ENCODE results near the gene AOX1. TPM values are rescaled to one million over a fixed set of nuclear protein-coding genes. Genes with fewer than 3 reads are reported as not detected.
"Not testable (repeated sequence)": the region's sequence is repeated elsewhere in the genome, so short reads cannot be mapped to it uniquely, and the experiment has no call there.

Gene AOX1
- total RNA-seq, 1 experiment from 2014 or later: 57.2 TPM

- H3K27me3 ChIP-seq (ENCODE audit: low read length): no peaks in the 10 kb centered on the region
- H3K36me3 ChIP-seq (ENCODE audit: low read depth, low read length): no peaks in the 10 kb centered on the region
- no peaks in the 10 kb centered on the region for H4K20me1 ChIP-seq (ENCODE audit: low read length)
- no peaks in the 10 kb centered on the region for H3K9me3 ChIP-seq (ENCODE audit: low read length)
- intact Hi-C loops (cut with micrococcal nuclease): loop anchor here (1.0 kb wide), 8 partner anchors 22 to 188 kb away; partner anchors contain the start of genes BZW1, CLK1, NIF3L1 and PPIL3
- H2AFZ ChIP-seq (ENCODE audit: low read length): peak overlapping the region; percentile 63
- no peaks in the 10 kb centered on the region for H3K9me2 ChIP-seq (replicated peaks; ENCODE audit: low read length)
- peak; percentile 98 for DNase-seq
- TF ChIP-seq EZH2 (IDR thresholded peaks at IDR 0.05; ENCODE audit: low read length, unreplicated experiment) (no peak), CTCF (conservative IDR thresholded peaks at IDR 0.05; ENCODE audit: low read depth, low read length) (peak; percentile 95), EZH2phosphoT487 (IDR thresholded peaks at IDR 0.05; ENCODE audit: borderline replicate concordance, low read length) (no peak)
- CTCF ChIA-PET: interaction anchor here (0.6 to 1.8 kb wide), 8 partner anchors 15 to 356 kb away, joined by 3 to 17 read pairs (median 4); no protein-coding TSS in a partner anchor
- H3K4me1 ChIP-seq (ENCODE audit: insufficient read depth, low read length): peaks cover 9% of the 10 kb centered on the region
- peak; percentile 96 for ATAC-seq
- H3K79me2 ChIP-seq (ENCODE audit: low read length): no peaks in the 10 kb centered on the region
- peak overlapping the region; percentile 91 for H3K27ac ChIP-seq (ENCODE audit: low read length)
- peak overlapping the region; percentile 33; the same call in 1 of the 2 replicates for H3K4me3 ChIP-seq (ENCODE audit: low read length)
- peak overlapping the region; percentile 66 for H3K4me2 ChIP-seq (ENCODE audit: low read length)
- H3K9ac ChIP-seq (ENCODE audit: low read length): peak overlapping the region; percentile 72
- POLR2A ChIA-PET (ENCODE audit: unreplicated experiment): interaction anchor here (0.5 to 0.8 kb wide), 5 partner anchors 32 to 1710 kb away, joined by 3 to 29 read pairs (median 4); no protein-coding TSS in a partner anchor
- H3F3A ChIP-seq (ENCODE audit: low read length, unreplicated experiment): no peaks in the 10 kb centered on the region
- TSS peak; percentile 98 for BruUV-seq (replicated peaks)
Observed at GRCh38 chr2:200713003-200713703, 127.3 kb downstream of the AOX1 start.

- no TSS peak for BruUV-seq (replicated peaks)
- H3K9me3 ChIP-seq (ENCODE audit: low read length): no peaks in the 10 kb centered on the region
- ATAC-seq (no peak), DNase-seq (no peak)
- H3K4me1 ChIP-seq (ENCODE audit: insufficient read depth, low read length): peaks cover 9% of the 10 kb centered on the region
- peak overlapping the region; percentile 33; the same call in 1 of the 2 replicates for H3K4me3 ChIP-seq (ENCODE audit: low read length)
- ChIA-PET POLR2A (ENCODE audit: unreplicated experiment) (interaction anchor here (0.5 to 0.8 kb wide), 3 partner anchors 32 to 736 kb away, joined by 3 to 29 read pairs (median 4); no protein-coding TSS in a partner anchor), CTCF (interaction anchor here (0.6 to 1.8 kb wide), 5 partner anchors 15 to 137 kb away, joined by 3 to 17 read pairs (median 5); no protein-coding TSS in a partner anchor)
- no peak for TF ChIP-seq CTCF (conservative IDR thresholded peaks at IDR 0.05; ENCODE audit: low read depth, low read length)
- no peak for TF ChIP-seq EZH2phosphoT487 (IDR thresholded peaks at IDR 0.05; ENCODE audit: borderline replicate concordance, low read length)
- no peak for TF ChIP-seq EZH2 (IDR thresholded peaks at IDR 0.05; ENCODE audit: low read length, unreplicated experiment)
- no peaks in the 10 kb centered on the region for H3K9me2 ChIP-seq (replicated peaks; ENCODE audit: low read length)
- peak overlapping the region; percentile 66 for H3K4me2 ChIP-seq (ENCODE audit: low read length)
- intact Hi-C loops (cut with micrococcal nuclease): loop anchor here (1.0 kb wide), 8 partner anchors 22 to 188 kb away; partner anchors contain the start of genes BZW1, CLK1, NIF3L1 and PPIL3
- H4K20me1 ChIP-seq (ENCODE audit: low read length): no peaks in the 10 kb centered on the region
- H2AFZ ChIP-seq (ENCODE audit: low read length): peak overlapping the region; percentile 63; the same call in 1 of the 2 replicates
- H3K36me3 ChIP-seq (ENCODE audit: low read depth, low read length): no peaks in the 10 kb centered on the region
- no peaks in the 10 kb centered on the region for H3K79me2 ChIP-seq (ENCODE audit: low read length)
- H3K27me3 ChIP-seq (ENCODE audit: low read length): no peaks in the 10 kb centered on the region
- H3F3A ChIP-seq (ENCODE audit: low read length, unreplicated experiment): no peaks in the 10 kb centered on the region
- peak overlapping the region; percentile 91 for H3K27ac ChIP-seq (ENCODE audit: low read length)
- peak overlapping the region; percentile 72 for H3K9ac ChIP-seq (ENCODE audit: low read length)
Observed at GRCh38 chr2:200713704-200714064, 127.9 kb downstream of the AOX1 start.

GRCh38 chr2:200715014-200715413 is 129.2 kb downstream of the AOX1 start:
- DNase-seq; H3K27me3 ChIP-seq (ENCODE audit: low read length); H3K4me1 ChIP-seq (ENCODE audit: insufficient read depth, low read length); H3K36me3 ChIP-seq (ENCODE audit: low read depth, low read length); H3F3A ChIP-seq (ENCODE audit: low read length, unreplicated experiment); H3K4me2 ChIP-seq (ENCODE audit: low read length); ATAC-seq; H3K9me3 ChIP-seq (ENCODE audit: low read length); H3K9me2 ChIP-seq (replicated peaks; ENCODE audit: low read length); H3K9ac ChIP-seq (ENCODE audit: low read length); H4K20me1 ChIP-seq (ENCODE audit: low read length); POLR2A ChIA-PET (ENCODE audit: unreplicated experiment); intact Hi-C loops (cut with micrococcal nuclease); H2AFZ ChIP-seq (ENCODE audit: low read length); BruUV-seq (replicated peaks); H3K4me3 ChIP-seq (ENCODE audit: low read length); H3K79me2 ChIP-seq (ENCODE audit: low read length); CTCF ChIA-PET; H3K27ac ChIP-seq (ENCODE audit: low read length): not testable (repeated sequence)
